C4-2B (cell line): ENCODE data around the gene MEGF8.
"Not testable (repeated sequence)": the region's sequence is repeated elsewhere in the genome, so short reads cannot be mapped to it uniquely, and the experiment has no call there.

Experiments
- CTCF ChIP-seq: fragments of 450-650 bp; conservative IDR thresholded peaks from 2 replicates; pipeline ENCODE4 v1.5.1; 2017; ENCODE audit warnings: mild to moderate bottlenecking
- ZFX ChIP-seq: fragments of 450-650 bp; IDR thresholded peaks from 2 replicates; pipeline ENCODE4 v1.6.1; 2017

- not testable (repeated sequence) for TF ChIP-seq CTCF, ZFX
Observed at GRCh38 chr19:42331333-42331732, 5.9 kb downstream of the MEGF8 start.
